ENCODE data around the gene FN1.

DNA sequence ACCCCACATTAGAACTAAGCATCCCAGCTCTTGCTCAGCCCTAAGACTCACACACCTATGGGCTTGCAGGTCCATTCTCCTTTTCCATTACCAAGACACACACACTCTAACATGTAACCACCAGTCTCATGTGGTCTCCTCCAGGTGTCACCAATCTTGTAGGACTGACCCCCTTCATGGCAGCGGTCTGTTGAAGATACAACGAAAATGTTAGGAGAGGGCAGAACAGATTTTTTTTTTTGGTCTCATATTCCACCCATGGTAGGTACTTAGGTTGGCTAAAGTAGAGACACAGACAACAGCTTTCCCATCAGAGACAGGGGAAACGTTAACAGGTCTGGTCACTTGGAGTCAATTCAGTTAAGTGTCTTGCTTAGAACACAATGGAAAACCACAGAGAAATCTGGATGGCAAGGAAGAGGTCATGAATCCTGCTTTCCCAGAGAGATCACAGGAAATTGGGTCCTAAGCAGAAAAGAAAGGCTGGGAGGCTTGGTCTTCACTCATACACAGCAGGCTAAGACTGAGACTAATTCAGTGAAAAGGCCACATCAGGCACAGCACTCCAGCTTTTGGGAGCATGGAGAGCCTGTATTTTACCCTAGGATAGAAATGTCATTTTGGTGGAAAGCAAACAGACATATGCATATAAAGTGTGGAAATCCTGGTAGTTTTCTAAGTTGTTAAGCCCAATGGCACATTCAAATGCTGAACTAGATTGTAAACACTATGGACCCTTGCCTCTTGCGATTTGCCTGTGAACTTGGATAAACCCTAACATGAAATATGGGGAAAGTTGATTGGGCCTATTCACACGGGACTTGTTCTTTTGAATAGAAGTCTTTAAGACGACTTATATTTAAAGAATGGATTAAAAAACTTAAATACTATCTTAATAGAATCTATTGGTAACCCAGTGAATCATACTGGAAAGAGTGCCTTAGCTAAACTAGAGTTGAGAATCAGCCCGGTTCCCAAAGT, 3.8 kb downstream of the FN1 start:
- TF ChIP-seq USF2 (IDR thresholded peaks at IDR 0.05) (no peak), CTCF (IDR thresholded peaks at IDR 0.05) (no peak), RCOR1 (IDR thresholded peaks at IDR 0.05; ENCODE audit: low read depth, low read length) (no peak), HDAC2 (IDR thresholded peaks at IDR 0.05) (no peak), POLR2A (IDR thresholded peaks at IDR 0.05; ENCODE audit: low read length) (no peak), ESRRA (IDR thresholded peaks at IDR 0.05; ENCODE audit: borderline replicate concordance, low read length) (no peak), BHLHE40 (IDR thresholded peaks at IDR 0.05; ENCODE audit: low read depth, low read length) (no peak), ZNF302 (CRISPR knock-in tag; IDR thresholded peaks at IDR 0.05) (no peak), BCL3 (IDR thresholded peaks at IDR 0.05) (no peak), SMC3 (IDR thresholded peaks at IDR 0.05) (no peak), JUN (IDR thresholded peaks at IDR 0.05) (no peak)
- TF ChIP-seq, protein P1, sequence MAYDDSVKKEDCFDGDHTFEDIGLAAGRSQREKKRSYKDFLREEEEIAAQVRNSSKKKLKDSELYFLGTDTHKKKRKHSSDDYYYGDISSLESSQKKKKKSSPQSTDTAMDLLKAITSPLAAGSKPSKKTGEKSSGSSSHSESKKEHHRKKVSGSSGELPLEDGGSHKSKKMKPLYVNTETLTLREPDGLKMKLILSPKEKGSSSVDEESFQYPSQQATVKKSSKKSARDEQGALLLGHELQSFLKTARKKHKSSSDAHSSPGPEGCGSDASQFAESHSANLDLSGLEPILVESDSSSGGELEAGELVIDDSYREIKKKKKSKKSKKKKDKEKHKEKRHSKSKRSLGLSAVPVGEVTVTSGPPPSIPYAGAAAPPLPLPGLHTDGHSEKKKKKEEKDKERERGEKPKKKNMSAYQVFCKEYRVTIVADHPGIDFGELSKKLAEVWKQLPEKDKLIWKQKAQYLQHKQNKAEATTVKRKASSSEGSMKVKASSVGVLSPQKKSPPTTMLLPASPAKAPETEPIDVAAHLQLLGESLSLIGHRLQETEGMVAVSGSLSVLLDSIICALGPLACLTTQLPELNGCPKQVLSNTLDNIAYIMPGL (CRISPR knock-in tag; IDR thresholded peaks at IDR 0.05; ENCODE audit: borderline replicate concordance), result no peak
- TF ChIP-seq, protein P2, sequence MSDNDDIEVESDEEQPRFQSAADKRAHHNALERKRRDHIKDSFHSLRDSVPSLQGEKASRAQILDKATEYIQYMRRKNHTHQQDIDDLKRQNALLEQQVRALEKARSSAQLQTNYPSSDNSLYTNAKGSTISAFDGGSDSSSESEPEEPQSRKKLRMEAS (IDR thresholded peaks at IDR 0.05), result no peak

Data from A549 (cell line).